Caco-2 (cell line): ENCODE data around the gene BCORL1. TPM values are rescaled to one million over a fixed set of nuclear protein-coding genes. Genes with fewer than 3 reads are reported as not detected.

Source experiments
- BruUV-seq: library from RNA; stranded (reverse); fragments of 400-500 nt; replicated peaks from 2 replicates; lab custom pipeline; 2021; lab: Mats Ljungman, UMichigan
- CTCF ChIA-PET: fragments of 300-600 bp; sonication (Branson Sonifier 250); formaldehyde crosslinking; loops from one replicate; lab custom pipeline; 2022; ENCODE audit warnings: antibody characterized with exemption; lab: Charles Lee
- POLR2A ChIA-PET: fragments of 300-600 bp; sonication (Branson Sonifier 250); formaldehyde crosslinking; loops from one replicate; lab custom pipeline; 2022; ENCODE audit warnings: antibody characterized with exemption; lab: Charles Lee
- DNase-seq, 2 experiments: peaks; one replicate each; pipeline versions ENCODE4 v3.0.0 to v3.0.0-alpha.2; 2020 to 2022
- H3K27me3 ChIP-seq: replicated peaks from 2 replicates; pipeline ENCODE4 v1.6.0; 2011; ENCODE audit warnings: low read length; ENCODE audit not compliant: control insufficient read depth, insufficient read depth
- H3K36me3 ChIP-seq: 2 replicates; pipeline ENCODE4 v1.5.1; 2011; ENCODE audit warnings: low read length; ENCODE audit not compliant: control insufficient read depth, insufficient read depth
- H3K4me1 ChIP-seq: fragments of 250-450 bp; sonication (Bioruptor Pico); 2 replicates; pipeline ENCODE4 v1.5.1; 2020; ENCODE audit warnings: mild to moderate bottlenecking
- H3K4me3 ChIP-seq: 2 replicates; pipeline ENCODE4 v1.5.1; 2011; ENCODE audit warnings: low read depth, mild to moderate bottlenecking, control low read depth, low read length
- H3K9me3 ChIP-seq: fragments of 250-450 bp; sonication (Bioruptor Pico); 2 replicates; pipeline ENCODE4 v1.5.1; 2020; ENCODE audit warnings: mild to moderate bottlenecking, moderate library complexity
- H3K27ac Mint-ChIP-seq: one replicate; pipeline ENCODE4 v1.8.0; 2022; ENCODE audit warnings: mixed read lengths; ENCODE audit not compliant: unreplicated experiment
- H3K27me3 Mint-ChIP-seq: one replicate; pipeline ENCODE4 v1.8.0; 2022; ENCODE audit warnings: mixed read lengths; ENCODE audit not compliant: insufficient read depth, unreplicated experiment
- H3K36me3 Mint-ChIP-seq: one replicate; pipeline ENCODE4 v1.8.0; 2022; ENCODE audit warnings: mild to moderate bottlenecking, mixed read lengths; ENCODE audit not compliant: insufficient read depth, unreplicated experiment
- H3K4me1 Mint-ChIP-seq: one replicate; pipeline ENCODE4 v1.8.0; 2022; ENCODE audit warnings: low read depth, mixed read lengths; ENCODE audit not compliant: unreplicated experiment
- H3K4me3 Mint-ChIP-seq: one replicate; pipeline ENCODE4 v1.8.0; 2022; ENCODE audit warnings: mild to moderate bottlenecking, moderate library complexity, mixed read lengths; ENCODE audit not compliant: unreplicated experiment
- H3K9me3 Mint-ChIP-seq: one replicate; pipeline ENCODE4 v1.8.0; 2022; ENCODE audit warnings: mixed read lengths; ENCODE audit not compliant: unreplicated experiment
- CTCF ChIP-seq, 2 experiments: fragments of 200-600 bp in 1 of 2; IDR thresholded peaks; 1 replicate in 1 of 2; 2 replicates in 1 of 2; pipeline versions ENCODE4 v1.5.1 to v1.8.0; 2011 to 2022; ENCODE audit warnings: antibody characterized with exemption in 1 of 2, control low read depth in 1 of 2, inconsistent platforms in 1 of 2, low read depth in 1 of 2, low read length in 1 of 2, mild to moderate bottlenecking in 1 of 2, moderate library complexity in 1 of 2; ENCODE audit not compliant: insufficient read depth in 1 of 2, severe bottlenecking in 1 of 2, unreplicated experiment in 1 of 2
- intact Hi-C: fragments of 100-400 bp; cut with micrococcal nuclease; formaldehyde crosslinking; loops from one replicate; pipeline ENCODE4 v1.10.0; 2022; ENCODE audit not compliant: unreplicated experiment
- total RNA-seq: library from RNA; stranded (reverse); gene quantifications from 2 replicates; pipeline ENCODE4 v1.2.3, GENCODE V29; 2022

BCORL1 gene
- total RNA-seq, 1 experiment from 2014 or later = 19.8 TPM

GRCh38 chrX:130103605-130104004, 121.2 kb downstream of the BCORL1 start:
- Mint-ChIP-seq H3K27me3 (no peaks in the 10 kb centered on the region), H3K27ac (no peak overlapping the region), H3K4me3 (no peak overlapping the region), H3K9me3 (no peaks in the 10 kb centered on the region), H3K4me1 (peaks cover 17% of the 10 kb centered on the region), H3K36me3 (peaks cover 22% of the 10 kb centered on the region)
- Histone ChIP-seq H3K36me3 (no peaks in the 10 kb centered on the region), H3K9me3 (no peaks in the 10 kb centered on the region), H3K4me3 (no peak overlapping the region), H3K27me3 (no peaks in the 10 kb centered on the region), H3K4me1 (peaks cover 5% of the 10 kb centered on the region; the same call in 1 of the 2 replicates)
- intact Hi-C loops = no loop called here
- ChIA-PET POLR2A (no interaction called here), CTCF (no interaction called here)
- no peak for DNase-seq
- TF ChIP-seq CTCF (IDR thresholded peaks at IDR 0.05; ENCODE audit: insufficient read depth in 1 of 2, low read depth in 1 of 2, low read length in 1 of 2, severe bottlenecking in 1 of 2, unreplicated experiment in 1 of 2) = no peak
- BruUV-seq = no TSS peak

DNA sequence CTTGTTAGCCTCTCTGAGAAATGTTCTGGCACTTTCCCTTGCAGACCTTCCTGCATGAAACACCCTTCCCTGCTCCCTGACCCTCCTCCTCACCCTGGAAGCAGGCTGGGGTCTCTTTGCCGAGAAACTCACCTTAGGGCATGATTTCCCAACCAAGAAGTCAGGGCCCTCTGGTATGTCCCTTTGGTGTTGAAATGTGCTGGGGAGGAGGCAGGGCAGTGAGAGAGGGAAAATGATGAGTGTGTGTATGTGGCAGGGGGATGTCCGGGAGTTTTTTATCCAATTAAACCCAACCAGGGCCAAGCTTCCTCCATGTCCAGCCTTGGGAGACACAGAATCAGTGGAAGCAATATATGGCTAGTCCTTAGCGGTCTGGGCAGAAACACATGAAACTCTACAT, 122.8 kb downstream of the BCORL1 start:
- H3K36me3 Mint-ChIP-seq = peaks cover 17% of the 10 kb centered on the region
- H3K27me3 Mint-ChIP-seq = no peaks in the 10 kb centered on the region
- POLR2A ChIA-PET = no interaction called here
- intact Hi-C loops = no loop called here
- H3K9me3 Mint-ChIP-seq = no peaks in the 10 kb centered on the region
- no peak overlapping the region for H3K4me3 Mint-ChIP-seq
- Histone ChIP-seq H3K4me3 (no peak overlapping the region), H3K36me3 (no peaks in the 10 kb centered on the region), H3K9me3 (no peaks in the 10 kb centered on the region), H3K4me1 (peaks cover 7% of the 10 kb centered on the region; the same call in 1 of the 2 replicates), H3K27me3 (no peaks in the 10 kb centered on the region)
- BruUV-seq = no TSS peak
- TF ChIP-seq CTCF (IDR thresholded peaks at IDR 0.05; ENCODE audit: insufficient read depth in 1 of 2, low read depth in 1 of 2, low read length in 1 of 2, severe bottlenecking in 1 of 2, unreplicated experiment in 1 of 2) = no peak
- no peak for DNase-seq
- no peak overlapping the region for H3K27ac Mint-ChIP-seq
- peaks cover 17% of the 10 kb centered on the region for H3K4me1 Mint-ChIP-seq
- CTCF ChIA-PET = no interaction called here

GRCh38 chrX:130106071-130106470, 123.6 kb downstream of the BCORL1 start:
- intact Hi-C loops = no loop called here
- Mint-ChIP-seq H3K4me3 (no peak overlapping the region), H3K9me3 (no peaks in the 10 kb centered on the region), H3K27me3 (no peaks in the 10 kb centered on the region), H3K4me1 (peaks cover 17% of the 10 kb centered on the region), H3K27ac (peak overlapping the region; percentile 77), H3K36me3 (peaks cover 9% of the 10 kb centered on the region)
- CTCF ChIA-PET = no interaction called here
- POLR2A ChIA-PET = no interaction called here
- no peak for TF ChIP-seq CTCF (IDR thresholded peaks at IDR 0.05; ENCODE audit: insufficient read depth in 1 of 2, low read depth in 1 of 2, low read length in 1 of 2, severe bottlenecking in 1 of 2, unreplicated experiment in 1 of 2)
- Histone ChIP-seq H3K27me3 (no peaks in the 10 kb centered on the region), H3K36me3 (no peaks in the 10 kb centered on the region), H3K9me3 (no peaks in the 10 kb centered on the region), H3K4me3 (no peak overlapping the region), H3K4me1 (peaks cover 7% of the 10 kb centered on the region; the same call in 1 of the 2 replicates)
- no peak for DNase-seq
- no TSS peak for BruUV-seq

Other genes starting within 250 kb of the BCORL1 start
- gene XPNPEP2, start 243.7 kb upstream of the BCORL1 start, total RNA-seq = 0.32 TPM in 2 replicates
- gene SASH3, start 202.7 kb upstream of the BCORL1 start, total RNA-seq = not detected in 2 replicates
- gene ZDHHC9, start 138.7 kb upstream of the BCORL1 start, total RNA-seq = 41.0 and 41.2 TPM in 2 replicates
- gene UTP14A, start 76.5 kb upstream of the BCORL1 start, total RNA-seq = 24.5 and 24.6 TPM in 2 replicates
- gene ELF4, start 127.9 kb downstream of the BCORL1 start, total RNA-seq = 24.3 and 25.3 TPM in 2 replicates
- gene AIFM1, start 183.2 kb downstream of the BCORL1 start, total RNA-seq = 53.0 and 55.4 TPM in 2 replicates
- gene RAB33A, start 189.3 kb downstream of the BCORL1 start, total RNA-seq = 0.35 TPM in 1 of 2 replicates, not detected in the other